Stimulated activated CD4-positive, alpha-beta T cell treated with anti-CD3 and anti-CD28 coated beads, TNF-alpha, amount 100 ng/mL, for 1 hour (primary cell): Measurements from ENCODE around the gene ORMDL3.
"Not testable (repeated sequence)": the region's sequence is repeated elsewhere in the genome, so short reads cannot be mapped to it uniquely, and the experiment has no call there.

ENCODE experiments used
- DNase-seq, 3 donors: peaks; one replicate each; pipeline ENCODE4 v3.0.0-alpha.2; 2020; ENCODE audit warnings: low read depth in 3 of 3, low spot score in 1 of 3

ORMDL3 gene

GRCh38 chr17:39886102-39886501 is 41.3 kb downstream of the ORMDL3 start:
- DNase-seq = not testable (repeated sequence)

- no peak for DNase-seq
Observed at GRCh38 chr17:39872751-39873150, 54.6 kb downstream of the ORMDL3 start.

GRCh38 chr17:39871801-39872200 is 55.6 kb downstream of the ORMDL3 start:
- DNase-seq = no peak
